ENCODE results near the gene NOP53. TPM values are rescaled to one million over a fixed set of nuclear protein-coding genes. Genes with fewer than 3 reads are reported as not detected.
"Not testable (repeated sequence)": the region's sequence is repeated elsewhere in the genome, so short reads cannot be mapped to it uniquely, and the experiment has no call there.

The NOP53 gene
- total and polyA plus RNA-seq, 9 of the 15 experiments (the other 6 are each of a cell fraction or from before 2014, with no cell fraction given), result 6.5 to 274 (median 145) TPM

DNA sequence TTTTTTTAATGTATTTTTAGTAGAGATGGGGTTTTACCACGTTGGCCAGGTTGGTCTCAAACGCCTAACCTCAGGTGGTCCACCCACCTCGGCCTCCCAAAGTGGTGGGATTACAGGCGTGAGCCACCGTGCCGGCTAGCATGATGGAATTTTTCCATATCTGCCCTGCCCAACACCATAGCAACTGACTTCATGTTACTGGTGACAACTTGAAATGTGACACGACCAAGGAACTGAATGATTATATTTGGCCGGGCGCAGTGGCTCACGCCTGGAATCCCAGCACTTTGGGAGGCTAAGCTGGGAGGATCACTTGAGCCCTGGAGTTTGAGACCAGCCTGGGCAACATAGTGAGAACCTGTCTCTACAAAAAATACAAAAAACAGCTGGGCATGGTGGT lies 42.0 kb downstream of the NOP53 start:
- intact Hi-C loops (cut with micrococcal nuclease); DNase-seq (ENCODE audit: extremely low read depth in 1 of 4, low spot score in 3 of 4); BruUV-seq (replicated peaks); ATAC-seq; H3K9me1 ChIP-seq (ENCODE audit: control insufficient read depth, insufficient read depth, low read length); H3K4me3 ChIP-seq; H3K79me2 ChIP-seq (ENCODE audit: control insufficient read depth, insufficient read depth, low read length); H3K4me2 ChIP-seq (ENCODE audit: insufficient read depth, low read length); H3K4me1 ChIP-seq (replicated peaks in 1 of 2; ENCODE audit: control insufficient read depth in 2 of 2, insufficient read depth in 2 of 2, low read length in 2 of 2); H3K9ac ChIP-seq (ENCODE audit: insufficient read depth in 1 of 2, low read depth in 2 of 2, low read length in 2 of 2); H4K20me1 ChIP-seq (replicated peaks; ENCODE audit: control insufficient read depth, insufficient read depth, low read length); FAIRE-seq; H3K9me3 ChIP-seq (replicated peaks; ENCODE audit: control insufficient read depth, insufficient read depth, low read depth, low read length); H3K27me3 ChIP-seq (ENCODE audit: control insufficient read depth in 2 of 2, insufficient read depth in 2 of 2, low read length in 2 of 2); H2AFZ ChIP-seq (ENCODE audit: low read depth, low read length); H3K27ac ChIP-seq (ENCODE audit: extremely low read depth, low read depth, low read length): not testable (repeated sequence)
- ChIA-PET POLR2A (interaction anchor here (1.0 kb wide), 1 partner anchor 9 kb away, joined by 6 read pairs; the partner anchor contains the start of gene SELENOW), CTCF (ENCODE audit: low intra/inter-chr PET ratio) (interaction anchor here (2.4 to 3.0 kb wide), 2 partner anchors 21 to 88 kb away, joined by 18 to 30 read pairs; no protein-coding TSS in a partner anchor)
- WGBS (ENCODE audit: insufficient coverage, low coverage, missing lambda C conversion rate), result 65% methylated on average over 9 of the region's 10 CpGs
- H3K36me3 ChIP-seq (ENCODE audit: control insufficient read depth, insufficient read depth, low read length), result peaks cover 26% of the 10 kb centered on the region; the same call in 2 of the 3 replicates
- in situ Hi-C loops (cut with MboI), result loop anchor here (5.0 kb wide), 1 partner anchor 75 kb away; the partner anchor contains the start of gene EHD2

DNA sequence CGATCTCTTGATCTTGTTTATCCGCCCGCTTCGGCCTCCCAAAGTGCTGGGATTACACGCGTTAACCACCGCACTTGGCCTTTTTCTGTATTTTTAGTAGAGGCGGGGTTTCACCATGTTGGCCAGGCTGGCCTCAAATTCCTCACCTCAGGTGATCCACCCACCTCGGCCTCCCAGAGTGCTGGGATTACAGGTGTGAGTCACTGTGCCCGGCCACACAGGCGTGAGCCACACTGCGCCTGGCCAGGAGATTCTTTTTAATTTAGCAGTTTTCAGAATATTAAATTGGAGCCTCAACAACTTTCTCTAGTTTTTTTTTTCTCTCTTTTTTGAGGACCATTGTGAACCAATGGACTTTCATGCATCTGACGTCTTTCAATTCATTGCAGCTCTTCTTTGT lies 44.5 kb downstream of the NOP53 start:
- not testable (repeated sequence) for BruUV-seq (replicated peaks); ATAC-seq

More for the DNA sequence above, 44.5 kb downstream of the NOP53 start:
- H3K36me3 ChIP-seq (ENCODE audit: control insufficient read depth, insufficient read depth, low read length), result peaks cover 11% of the 10 kb centered on the region; the same call in 1 of the 3 replicates
- intact Hi-C loops (cut with micrococcal nuclease) (loop anchor here (2.0 kb wide), 1 partner anchor 77 kb away; the partner anchor contains the start of gene EHD2), in situ Hi-C loops (cut with MboI) (loop anchor here (5.0 kb wide), 1 partner anchor 78 kb away; the partner anchor contains the start of gene EHD2)
- FAIRE-seq; H4K20me1 ChIP-seq (replicated peaks; ENCODE audit: control insufficient read depth, insufficient read depth, low read length); DNase-seq (ENCODE audit: extremely low read depth in 1 of 4, low spot score in 3 of 4); H3K9ac ChIP-seq (ENCODE audit: insufficient read depth in 1 of 2, low read depth in 2 of 2, low read length in 2 of 2); H3K4me1 ChIP-seq (replicated peaks in 1 of 2; ENCODE audit: control insufficient read depth in 2 of 2, insufficient read depth in 2 of 2, low read length in 2 of 2); H3K9me1 ChIP-seq (ENCODE audit: control insufficient read depth, insufficient read depth, low read length); H3K27me3 ChIP-seq (ENCODE audit: control insufficient read depth in 2 of 2, insufficient read depth in 2 of 2, low read length in 2 of 2); H3K27ac ChIP-seq (ENCODE audit: extremely low read depth, low read depth, low read length); H3K4me2 ChIP-seq (ENCODE audit: insufficient read depth, low read length); H2AFZ ChIP-seq (ENCODE audit: low read depth, low read length); H3K79me2 ChIP-seq (ENCODE audit: control insufficient read depth, insufficient read depth, low read length); H3K4me3 ChIP-seq; H3K9me3 ChIP-seq (replicated peaks; ENCODE audit: control insufficient read depth, insufficient read depth, low read depth, low read length): not testable (repeated sequence)
- 82% methylated on average over 13 of the region's 13 CpGs for WGBS (ENCODE audit: insufficient coverage, low coverage, missing lambda C conversion rate)
- ChIA-PET POLR2A (interaction anchor here (1.1 kb wide), 1 partner anchor 24 kb away, joined by 3 read pairs; no protein-coding TSS in a partner anchor), CTCF (ENCODE audit: low intra/inter-chr PET ratio) (interaction anchor here (0.8 to 1.4 kb wide), 3 partner anchors 24 to 249 kb away, joined by 3 to 9 read pairs (median 3); partner anchors contain the start of gene EHD2)
